Measurements from ENCODE around the gene TEX28.
"Not testable (repeated sequence)": the region's sequence is repeated elsewhere in the genome, so short reads cannot be mapped to it uniquely, and the experiment has no call there.

The TEX28 gene, protein sequence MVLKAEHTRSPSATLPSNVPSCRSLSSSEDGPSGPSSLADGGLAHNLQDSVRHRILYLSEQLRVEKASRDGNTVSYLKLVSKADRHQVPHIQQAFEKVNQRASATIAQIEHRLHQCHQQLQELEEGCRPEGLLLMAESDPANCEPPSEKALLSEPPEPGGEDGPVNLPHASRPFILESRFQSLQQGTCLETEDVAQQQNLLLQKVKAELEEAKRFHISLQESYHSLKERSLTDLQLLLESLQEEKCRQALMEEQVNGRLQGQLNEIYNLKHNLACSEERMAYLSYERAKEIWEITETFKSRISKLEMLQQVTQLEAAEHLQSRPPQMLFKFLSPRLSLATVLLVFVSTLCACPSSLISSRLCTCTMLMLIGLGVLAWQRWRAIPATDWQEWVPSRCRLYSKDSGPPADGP

GRCh38 chrX:154294791-154295574 lies at the start of gene TEX28:
Gene TEX28 (minus strand): TSS chrX:154295124. CDS start chrX:154292117, 3,007 bp downstream.
- no peak for DNase-seq

DNA sequence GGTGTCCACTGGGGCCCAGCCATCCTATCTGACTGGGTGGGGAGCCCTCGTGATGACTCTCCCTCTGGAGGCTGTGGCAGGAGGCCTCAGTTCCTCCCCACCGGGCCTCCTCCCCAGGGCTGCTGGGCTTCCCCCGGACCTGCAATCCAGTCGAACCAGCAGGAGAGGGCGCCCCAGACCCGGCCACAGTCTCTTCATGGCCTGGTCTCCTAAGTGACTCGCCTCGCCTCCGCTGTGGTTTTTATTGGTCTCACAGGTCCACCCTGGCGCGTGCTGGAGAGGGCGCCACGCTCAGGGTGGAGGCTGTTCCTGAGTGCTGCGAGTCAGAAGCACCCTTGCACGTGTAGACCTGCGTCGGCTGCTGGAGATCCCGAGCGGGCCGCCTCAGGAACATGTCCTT lies 48.7 kb upstream of the TEX28 start:
- DNase-seq: not testable (repeated sequence)

- not testable (repeated sequence) for DNase-seq
Measured at GRCh38 chrX:154343063-154343462, 48.1 kb upstream of the TEX28 start.

- not testable (repeated sequence) for DNase-seq
Measured at GRCh38 chrX:154341399-154342298, 46.7 kb upstream of the TEX28 start.

DNA sequence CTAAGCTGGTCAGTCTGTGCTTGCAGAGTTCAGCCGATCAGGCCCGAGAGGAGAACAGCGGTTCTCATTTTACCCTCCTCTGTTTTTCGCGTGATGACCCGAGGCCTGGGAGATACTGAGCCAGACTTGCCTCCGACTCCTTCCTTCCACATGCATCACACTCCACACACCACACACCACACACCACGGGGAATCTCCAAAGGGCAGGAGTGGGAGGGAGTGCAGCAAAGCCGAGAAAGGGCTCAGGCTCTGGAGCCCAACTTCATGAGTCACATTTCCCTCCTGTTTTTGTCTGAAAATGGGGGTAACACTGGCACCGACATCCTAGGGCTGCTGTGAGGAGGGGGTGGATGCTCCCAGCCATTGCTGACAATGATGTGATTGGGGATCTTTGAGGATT lies 39.6 kb upstream of the TEX28 start:
- no peak for DNase-seq

- no peak for DNase-seq
Measured at GRCh38 chrX:154333837-154334271, 38.9 kb upstream of the TEX28 start.

DNA sequence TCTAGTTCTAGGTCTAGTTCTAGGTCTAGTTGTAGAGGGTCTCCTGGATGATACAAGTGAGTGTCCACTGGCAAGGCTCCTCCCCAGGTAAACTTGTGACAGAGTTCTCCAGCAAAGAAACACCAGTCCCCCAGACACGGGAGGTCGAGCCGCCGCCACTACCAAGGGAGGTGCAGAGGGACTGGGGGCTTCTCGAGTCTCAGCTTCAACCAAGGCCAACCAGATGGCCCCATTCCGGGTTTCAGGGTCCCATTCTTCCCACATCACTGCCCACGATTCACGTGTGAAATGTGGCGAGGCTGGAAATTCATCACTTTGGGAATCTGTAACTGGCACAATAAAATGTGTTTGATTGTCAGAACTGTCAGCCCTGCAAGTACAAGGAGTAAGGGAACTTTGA lies 38.2 kb upstream of the TEX28 start:
- DNase-seq: no peak

DNA sequence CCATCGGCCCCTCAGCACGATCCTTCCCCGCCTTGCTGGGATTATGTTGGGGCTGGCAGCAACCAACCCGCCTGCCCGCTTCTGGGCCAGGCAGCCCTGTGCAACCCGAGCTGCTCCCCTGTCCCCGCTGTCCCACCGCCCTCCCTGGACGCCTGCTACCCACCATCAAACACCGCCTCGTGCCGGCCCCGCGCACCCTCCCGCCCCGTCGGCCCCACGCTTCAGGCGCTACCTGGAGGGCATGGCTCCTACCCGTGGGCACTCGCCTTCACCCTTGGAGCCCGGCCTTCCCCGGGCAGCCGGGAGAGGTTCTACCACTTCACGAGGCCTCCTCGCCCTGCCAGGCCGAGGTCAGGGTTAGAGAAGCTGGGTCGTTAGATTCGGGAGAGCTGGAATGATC lies 37.6 kb upstream of the TEX28 start:
- DNase-seq: no peak

DNA sequence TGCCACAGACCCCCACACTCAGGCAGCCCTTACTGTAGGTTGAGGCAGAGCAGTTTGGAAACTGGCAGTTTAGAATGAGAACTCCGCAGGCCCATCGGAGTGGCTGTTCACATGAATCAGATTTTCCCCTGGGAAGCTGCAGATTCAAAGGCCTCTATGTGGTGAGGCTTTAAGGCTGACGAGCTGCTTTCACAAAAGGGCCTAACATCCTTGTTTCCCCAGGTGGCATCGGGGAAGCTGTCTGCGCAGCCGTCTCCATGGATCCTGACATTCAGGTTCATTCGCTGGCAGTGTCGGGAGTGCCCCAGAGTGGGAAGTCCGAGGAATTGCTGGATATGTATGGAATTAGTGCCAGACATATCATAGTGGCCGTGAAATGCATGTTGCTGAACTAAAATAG lies 34.4 kb upstream of the TEX28 start:
- DNase-seq: no peak

DNA sequence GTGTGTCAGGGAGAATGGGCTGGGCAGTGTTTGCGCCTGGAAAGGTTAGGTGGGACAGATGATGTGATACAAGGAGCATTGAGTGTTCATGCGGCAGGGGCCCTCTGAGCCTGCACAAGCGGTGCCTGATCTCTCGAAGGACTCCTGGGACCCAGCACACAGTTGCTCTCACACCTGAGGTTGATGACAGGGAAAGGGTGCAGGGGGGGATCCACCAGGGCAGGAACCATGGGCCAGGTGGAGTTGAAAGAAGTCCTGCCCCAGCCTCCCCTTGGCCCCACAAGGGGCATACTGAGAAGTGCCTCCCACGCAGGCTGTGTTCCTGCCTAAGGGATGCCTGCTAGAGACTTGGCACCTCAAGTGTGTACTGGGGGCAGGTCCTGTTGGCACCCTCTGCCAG lies 33.7 kb upstream of the TEX28 start:
- DNase-seq: no peak

GRCh38 chrX:154327038-154327820 lies 32.3 kb upstream of the TEX28 start:
- DNase-seq: no peak

- no peak for DNase-seq
Measured at GRCh38 chrX:154325541-154325940, 30.6 kb upstream of the TEX28 start.

GRCh38 chrX:154323537-154323936 lies 28.6 kb upstream of the TEX28 start:
- no peak for DNase-seq

DNA sequence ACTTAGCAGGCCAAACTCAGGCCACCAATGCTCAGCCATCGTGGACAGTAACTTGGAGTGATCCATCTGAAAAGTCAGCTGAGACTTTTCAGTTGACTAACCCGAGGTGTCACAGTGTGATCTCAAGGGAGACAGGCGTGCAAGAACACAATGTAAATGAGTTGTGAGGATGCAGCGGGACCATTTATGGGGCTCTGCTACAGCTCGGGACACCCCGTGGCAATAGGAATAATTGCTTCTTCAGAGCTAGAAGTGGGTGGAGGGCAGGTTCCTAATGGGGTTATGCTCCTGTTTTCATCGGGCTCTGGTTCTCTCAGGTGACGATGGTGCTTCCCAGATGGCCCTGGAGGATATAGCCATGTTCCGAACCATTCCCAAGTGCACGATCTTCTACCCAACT lies 28.0 kb upstream of the TEX28 start:
- DNase-seq: no peak

GRCh38 chrX:154321594-154321993 lies 26.7 kb upstream of the TEX28 start:
- peak in 1 of 56 donors; percentile 17 for DNase-seq

GRCh38 chrX:154321152-154321551 lies 26.2 kb upstream of the TEX28 start:
- DNase-seq: no peak

- no peak for DNase-seq
Measured at GRCh38 chrX:154320406-154320805, 25.5 kb upstream of the TEX28 start.

DNA sequence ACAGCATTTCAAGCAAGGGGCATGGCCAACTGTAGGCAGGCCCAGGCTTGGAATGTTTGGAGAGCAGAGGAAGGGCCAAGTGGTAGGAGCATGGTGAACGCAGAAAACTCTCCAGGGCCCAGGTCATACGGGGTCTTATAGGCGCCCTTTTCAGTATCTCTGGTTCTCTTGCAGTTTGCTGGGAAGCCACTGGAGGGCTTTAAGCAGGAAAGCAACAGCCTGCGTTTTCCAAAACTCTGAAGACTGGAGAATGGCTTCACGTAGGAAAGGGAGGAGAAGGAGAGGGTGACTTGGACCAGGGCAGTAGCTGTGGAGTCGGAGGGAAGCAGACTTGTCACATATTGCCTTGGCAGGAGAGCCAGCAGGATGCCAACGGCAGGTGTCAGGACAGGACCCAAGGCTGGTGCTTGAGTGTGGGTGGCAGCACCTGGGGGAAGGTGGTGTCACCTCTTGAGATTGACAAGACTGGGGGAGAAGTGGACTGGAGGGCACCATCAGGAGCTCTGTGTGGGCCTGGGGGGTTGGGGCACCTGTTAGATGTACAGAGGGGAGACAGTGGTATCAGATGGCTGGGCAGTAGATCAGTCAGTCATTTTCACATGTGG lies 22.6 kb upstream of the TEX28 start:
- DNase-seq: no peak

- no peak for DNase-seq
Measured at GRCh38 chrX:154315416-154315815, 20.5 kb upstream of the TEX28 start.

- no peak for DNase-seq
Measured at GRCh38 chrX:154313147-154313546, 18.2 kb upstream of the TEX28 start.
